Mesodermal cell (in vitro differentiated cells): ENCODE measurements around the gene ING4.
A peak's percentile ranks its signal among the peaks of the same experiment; 100 is the strongest.

Experiments
- H3K27ac ChIP-seq: 2 replicates; pipeline ENCODE4 v1.7.0; 2013; ENCODE audit warnings: mild to moderate bottlenecking, low read depth, low read length, moderate library complexity; ENCODE audit not compliant: severe bottlenecking
- H3K36me3 ChIP-seq: 2 replicates; pipeline ENCODE4 v1.7.1; 2013; ENCODE audit warnings: mild to moderate bottlenecking, low read length, moderate library complexity; ENCODE audit not compliant: control insufficient read depth, insufficient read depth
- H3K4me1 ChIP-seq: one replicate; pipeline ENCODE4 v1.7.1; 2013; ENCODE audit warnings: mild to moderate bottlenecking, low read length; ENCODE audit not compliant: insufficient read depth, control insufficient read depth, poor library complexity, severe bottlenecking
- H3K4me3 ChIP-seq: 2 replicates; pipeline ENCODE4 v1.7.0; 2013; ENCODE audit warnings: low read length, control low read depth, mild to moderate bottlenecking; ENCODE audit not compliant: insufficient read depth, poor library complexity, severe bottlenecking; ENCODE audit errors: extremely low read depth
- H3K9me3 ChIP-seq: 2 replicates; pipeline ENCODE4 v1.7.1; 2013; ENCODE audit warnings: mild to moderate bottlenecking, low read length, moderate library complexity; ENCODE audit not compliant: control insufficient read depth
- WGBS, 2 experiments: methylation state at CpG; one replicate each; pipeline ENCODE4 v1.1.5; 2013; ENCODE audit warnings: missing lambda C conversion rate in 2 of 2; ENCODE audit not compliant: insufficient coverage in 2 of 2; 5-methylcytosine and 5-hydroxymethylcytosine counted together

The ING4 gene

DNA sequence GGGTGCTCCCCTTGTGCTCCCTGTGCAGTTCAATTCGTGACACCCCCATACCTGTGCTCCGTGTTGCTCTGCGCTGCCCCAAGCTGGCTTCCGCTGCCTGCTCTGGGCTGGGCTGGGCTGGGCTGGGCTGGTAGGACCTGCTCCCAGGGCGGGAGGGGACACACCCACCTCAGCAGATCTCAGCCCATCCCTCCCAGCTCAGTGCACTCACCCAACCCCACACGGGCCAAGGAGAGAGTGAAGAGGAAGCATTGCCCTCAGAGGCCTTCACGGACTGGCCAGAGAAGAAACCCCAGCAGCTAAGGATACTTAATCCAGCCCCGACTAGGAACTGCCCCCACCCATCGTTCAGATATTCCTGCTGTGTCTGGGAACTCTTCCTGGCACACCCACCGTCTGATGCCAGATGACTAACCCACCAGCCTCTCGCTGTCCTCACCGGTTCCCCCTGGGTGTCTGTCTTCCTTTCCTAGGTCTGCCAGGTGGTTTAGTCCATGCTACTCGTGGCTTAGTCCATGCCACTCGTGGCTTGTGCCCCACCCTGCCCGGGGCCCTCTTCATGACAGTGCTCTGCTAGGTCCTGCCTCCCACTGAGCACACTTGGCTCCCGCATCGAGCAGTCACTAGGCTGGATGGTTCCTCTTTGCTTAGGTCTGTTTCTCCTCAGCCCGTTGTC is 26.9 kb downstream of the ING4 start, which contains the start of gene LPAR5:
LPAR5 (minus strand) TSS at position 104 of the 676 bp plus-strand sequence. CDS start 14,711 bp downstream, outside the sequence.
- H3K27ac ChIP-seq = peak within 1 kb of the TSS; percentile 29
- H3K4me3 ChIP-seq = no peak within 1 kb of the TSS
- H3K4me1 ChIP-seq = peaks cover 40% of the 10 kb centered on the region
- WGBS, 2 experiments = 71 to 73% methylated on average over 12 to 18 of the region's 18 CpGs
- H3K9me3 ChIP-seq = no peaks in the 10 kb centered on the region
- H3K36me3 ChIP-seq = no peaks in the 10 kb centered on the region

DNA sequence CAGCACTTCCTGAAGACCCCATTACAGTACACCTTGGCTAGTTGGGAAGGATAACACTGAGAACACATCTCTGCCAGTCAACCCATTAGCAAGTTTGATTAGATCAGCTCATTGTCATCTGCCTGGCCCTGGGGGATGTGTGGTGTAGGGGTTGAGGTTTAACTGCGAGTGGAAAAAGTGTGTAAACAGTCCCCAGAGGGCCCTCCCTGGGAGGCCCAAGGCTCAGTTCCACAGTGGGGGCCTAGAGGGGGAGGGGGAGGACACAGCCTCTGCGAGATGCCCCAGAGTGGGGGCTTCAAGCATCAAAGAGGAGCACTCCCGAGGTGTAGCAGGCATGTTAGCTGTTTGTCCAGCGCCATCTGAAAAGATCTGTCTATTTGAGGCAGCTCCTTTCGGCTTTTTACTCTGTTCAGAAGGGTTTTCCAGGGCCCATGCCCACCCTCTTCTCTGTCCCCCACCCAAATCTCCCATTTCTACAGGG is 27.5 kb downstream of the ING4 start:
- no peaks in the 10 kb centered on the region for H3K36me3 ChIP-seq
- H3K9me3 ChIP-seq = no peaks in the 10 kb centered on the region
- 64 to 77% methylated on average over 5 of the region's 5 CpGs for WGBS, 2 experiments
- no peak overlapping the region for H3K4me3 ChIP-seq
- peaks cover 40% of the 10 kb centered on the region for H3K4me1 ChIP-seq
- peak overlapping the region; percentile 17 for H3K27ac ChIP-seq

DNA sequence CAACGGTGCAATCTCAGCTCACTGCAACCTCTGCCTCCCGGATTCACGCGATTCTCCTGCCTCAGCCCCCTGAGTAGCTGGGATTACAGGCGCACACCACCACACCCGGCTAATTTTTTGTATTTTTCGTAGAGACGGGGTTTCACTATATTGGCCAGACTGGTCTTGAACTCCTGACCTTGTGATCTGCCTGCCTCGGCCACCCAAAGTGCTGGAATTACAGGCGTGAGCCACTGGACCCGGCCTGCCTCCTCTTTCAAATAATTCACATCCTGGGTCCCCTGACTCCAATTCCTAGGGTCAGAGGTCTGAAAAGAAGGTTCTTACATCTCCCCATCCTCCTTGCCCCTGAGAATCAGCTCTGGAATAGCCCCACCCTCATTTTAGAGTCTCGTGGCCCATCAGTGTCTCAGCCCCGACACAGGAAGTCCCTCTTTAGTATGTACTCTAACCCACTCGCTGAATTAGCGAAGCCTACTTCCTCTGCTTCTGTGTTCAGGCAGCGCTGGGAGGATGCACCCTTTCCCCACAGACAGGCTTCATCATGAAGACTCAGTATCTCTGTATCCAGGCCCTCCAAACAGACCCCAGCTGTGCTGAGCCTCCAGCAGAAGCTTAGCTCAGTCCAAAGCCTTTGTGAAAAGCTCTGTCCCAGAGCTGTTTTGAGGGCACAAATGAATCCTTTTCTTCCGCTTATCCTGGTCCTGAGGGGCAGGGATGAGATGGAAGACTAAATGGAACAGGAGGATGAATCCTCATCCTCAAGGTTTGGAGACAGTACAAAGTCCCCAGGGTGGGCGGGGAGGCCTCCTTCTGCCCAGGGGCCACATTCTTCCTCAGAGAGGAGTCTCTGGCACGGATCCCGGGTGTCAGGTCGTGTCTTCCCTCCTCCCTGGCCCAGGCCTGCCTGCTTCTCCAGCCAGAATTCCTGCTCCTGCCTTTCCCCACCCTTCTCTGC is 30.6 kb downstream of the ING4 start:
- 77 to 78% methylated on average over 21 of the region's 21 CpGs for WGBS, 2 experiments

GRCh38 chr12:6631549-6631961 is 31.4 kb downstream of the ING4 start:
- H3K4me3 ChIP-seq = no peak overlapping the region
- H3K36me3 ChIP-seq = no peaks in the 10 kb centered on the region
- 89 to 100% methylated on average over 2 to 3 of the region's 3 CpGs for whole genome bisulfite sequencing, 2 experiments
- H3K9me3 ChIP-seq = no peaks in the 10 kb centered on the region
- no peak overlapping the region for H3K27ac ChIP-seq
- H3K4me1 ChIP-seq = peaks cover 25% of the 10 kb centered on the region

More for the DNA sequence above, 30.6 kb downstream of the ING4 start:
- H3K4me1 ChIP-seq = peaks cover 25% of the 10 kb centered on the region
- H3K36me3 ChIP-seq = no peaks in the 10 kb centered on the region
- H3K4me3 ChIP-seq = no peak overlapping the region
- peak overlapping the region; percentile 60 for H3K27ac ChIP-seq
- no peaks in the 10 kb centered on the region for H3K9me3 ChIP-seq

GRCh38 chr12:6630736-6631135 is 32.2 kb downstream of the ING4 start:
- Histone ChIP-seq H3K4me1 (peaks cover 17% of the 10 kb centered on the region), H3K27ac (no peak overlapping the region)
- WGBS, 2 experiments = 70 to 85% methylated on average over 2 to 4 of the region's 5 CpGs

DNA sequence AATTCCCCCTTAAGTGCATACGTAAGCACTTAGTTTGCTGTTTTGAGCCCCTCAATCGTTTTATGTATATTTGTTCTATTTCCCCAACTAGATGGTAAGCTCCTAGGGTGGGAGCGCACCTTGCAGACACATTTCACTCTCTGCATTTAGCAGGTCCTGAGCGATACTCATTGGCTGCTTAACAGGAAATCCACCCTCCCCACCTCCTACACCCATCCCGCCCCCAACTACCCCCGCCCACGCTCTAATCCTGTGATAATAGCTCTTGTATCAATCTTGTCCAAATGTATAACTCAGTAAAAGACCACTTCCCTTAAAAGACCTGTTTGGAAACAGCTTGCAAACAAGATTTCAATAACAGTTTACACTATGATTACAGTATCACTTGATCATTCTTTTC is 35.3 kb downstream of the ING4 start:
- Histone ChIP-seq H3K4me1 (peaks cover 7% of the 10 kb centered on the region), H3K9me3 (no peaks in the 10 kb centered on the region), H3K4me3 (no peak overlapping the region), H3K27ac (no peak overlapping the region), H3K36me3 (no peaks in the 10 kb centered on the region)
- 81 to 86% methylated on average over 4 of the region's 7 CpGs for WGBS, 2 experiments

More at GRCh38 chr12:6630736-6631135, 32.2 kb downstream of the ING4 start:
- H3K36me3 ChIP-seq = no peaks in the 10 kb centered on the region
- no peak overlapping the region for H3K4me3 ChIP-seq
- no peaks in the 10 kb centered on the region for H3K9me3 ChIP-seq

- no peak overlapping the region for H3K27ac ChIP-seq
- 91 to 100% methylated on average over 5 to 8 of the region's 8 CpGs for WGBS, 2 experiments
- no peaks in the 10 kb centered on the region for H3K9me3 ChIP-seq
- H3K36me3 ChIP-seq = no peaks in the 10 kb centered on the region
- no peak overlapping the region for H3K4me3 ChIP-seq
- H3K4me1 ChIP-seq = peaks cover 5% of the 10 kb centered on the region
These were observed 36.1 kb downstream of the ING4 start for GRCh38 chr12:6626654-6627283.

DNA sequence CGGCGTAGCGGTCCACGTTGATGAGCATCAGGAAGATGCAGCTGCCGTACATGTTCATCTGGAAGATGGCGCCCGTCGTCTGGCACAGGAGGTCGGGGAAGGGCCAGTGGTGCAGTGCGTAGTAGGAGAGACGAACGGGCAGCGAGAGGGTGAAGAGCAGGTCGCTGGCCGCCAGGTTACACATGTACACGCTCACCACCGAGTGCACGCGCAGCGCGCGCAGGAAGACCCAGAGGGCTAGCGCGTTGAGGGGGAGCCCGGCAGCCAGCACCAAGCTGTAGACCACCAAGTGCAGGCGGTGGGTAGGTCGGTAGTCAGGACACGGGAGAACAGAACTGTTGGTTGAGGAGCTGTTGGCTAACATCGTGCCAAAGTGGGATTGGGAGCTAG is 42.0 kb downstream of the ING4 start:
- H3K4me1 ChIP-seq = no peaks in the 10 kb centered on the region
- H3K36me3 ChIP-seq = no peaks in the 10 kb centered on the region
- WGBS, 2 experiments = 97 to 98% methylated on average over 24 to 29 of the region's 29 CpGs
- H3K9me3 ChIP-seq = no peaks in the 10 kb centered on the region
- H3K4me3 ChIP-seq = no peak overlapping the region
- H3K27ac ChIP-seq = no peak overlapping the region

GRCh38 chr12:6620137-6620884 is 42.6 kb downstream of the ING4 start:
- Histone ChIP-seq H3K4me1 (no peaks in the 10 kb centered on the region), H3K4me3 (no peak overlapping the region), H3K36me3 (no peaks in the 10 kb centered on the region), H3K27ac (no peak overlapping the region), H3K9me3 (no peaks in the 10 kb centered on the region)
- WGBS, 2 experiments = 62 to 66% methylated on average over 80 to 88 of the region's 88 CpGs
